ENCODE data around the gene STK36. TPM values are rescaled to one million over a fixed set of nuclear protein-coding genes. Genes with fewer than 3 reads are reported as not detected.
A peak's percentile ranks its signal among the peaks of the same experiment; 100 is the strongest.

The STK36 gene
- total RNA-seq, 4 donors from 2014 or later = 63.9 to 71.4 (median 67.6) TPM

GRCh38 chr2:218748741-218749441 is 77.0 kb downstream of the STK36 start:
- Histone ChIP-seq H3K27me3 (no peaks in the 10 kb centered on the region), H3K9me3 (no peaks in the 10 kb centered on the region), H3K36me3 (peaks cover 0 to 86% (median 18%) of the 10 kb centered on the region in 3 donors), H3K27ac (peak overlapping the region in 2 of 4 donors; percentile 29 to 89), H3K4me3 (no peak overlapping the region), H3K4me1 (peaks cover 0 to 37% (median 17%) of the 10 kb centered on the region in 4 donors)
- WGBS, 2 donors = 90 to 93% methylated on average over 8 of the region's 8 CpGs
- TF ChIP-seq POLR2A (IDR thresholded peaks at IDR 0.05) = no peak
- TF ChIP-seq CTCF (IDR thresholded peaks at IDR 0.05) = no peak
- no peak for TF ChIP-seq EP300 (IDR thresholded peaks at IDR 0.05)
- DNase-seq (ENCODE audit: low spot score in 2 of 2) = no peak

Other genes starting within 250 kb of the STK36 start
- 10 to 100 TPM; 14.0 to 40.8 (median 19.9) TPM for gene USP37, start 103.7 kb upstream of the STK36 start, total RNA-seq
- 10 to 100 TPM; 34.2 to 66.4 (median 39.7) TPM for gene CNOT9, start 103.2 kb upstream of the STK36 start, total RNA-seq
- gene PLCD4, start 64.2 kb upstream of the STK36 start, total RNA-seq = 10 to 100 TPM in 3 of 4 donors, 1 to 10 TPM in 1; 9.2 to 20.1 (median 13.4) TPM
- 10 to 100 TPM; 24.7 to 31.7 (median 26.6) TPM for gene ZNF142, start 12.5 kb upstream of the STK36 start, total RNA-seq
- gene BCS1L, start 12.4 kb upstream of the STK36 start, total RNA-seq = 10 to 100 TPM; 28.2 to 45.2 (median 38.0) TPM
- 10 to 100 TPM; 13.5 to 57.0 (median 19.5) TPM for gene RNF25, start 84 bp upstream of the STK36 start, total RNA-seq
- gene TTLL4, start 38.7 kb downstream of the STK36 start, total RNA-seq = 10 to 100 TPM; 15.3 to 49.6 (median 38.4) TPM
- gene CYP27A1, start 110.1 kb downstream of the STK36 start, total RNA-seq = 10 to 100 TPM; 57.6 to 92.4 (median 78.9) TPM
- not detected for gene PRKAG3, start 159.7 kb downstream of the STK36 start, total RNA-seq
- 10 to 100 TPM; 26.1 to 81.5 (median 48.2) TPM for gene WNT6, start 187.7 kb downstream of the STK36 start, total RNA-seq
- gene WNT10A, start 208.8 kb downstream of the STK36 start, total RNA-seq = 1 to 10 TPM in 1 of 4 donors, under 1 TPM in 2, not detected in 1; 0.21 to 1.3 (median 0.39) TPM